COLO668 (cell line): Measurements from ENCODE around the gene CDK16.
"Not testable (repeated sequence)": the region's sequence is repeated elsewhere in the genome, so short reads cannot be mapped to it uniquely, and the experiment has no call there.

Experiments
- DNase-seq: peaks from one replicate; lab custom pipeline; 2025; ENCODE audit not compliant: unreplicated experiment; lab: John Stamatoyannopoulos, UW

The CDK16 gene

GRCh38 chrX:47247206-47247998 lies 28.9 kb downstream of the CDK16 start:
- no peak for DNase-seq

GRCh38 chrX:47247999-47248320 lies 29.5 kb downstream of the CDK16 start:
- DNase-seq: no peak

GRCh38 chrX:47248576-47248975 lies 30.1 kb downstream of the CDK16 start:
- DNase-seq: no peak

GRCh38 chrX:47250017-47250347 lies 31.5 kb downstream of the CDK16 start:
- DNase-seq: no peak

- DNase-seq: not testable (repeated sequence)
Observed at GRCh38 chrX:47257620-47258019, 39.1 kb downstream of the CDK16 start.

GRCh38 chrX:47264483-47265173 lies 46.1 kb downstream of the CDK16 start:
- DNase-seq: no peak

GRCh38 chrX:47266643-47267042 lies 48.2 kb downstream of the CDK16 start:
- no peak for DNase-seq

GRCh38 chrX:47272013-47272408 lies 53.5 kb downstream of the CDK16 start:
- no peak for DNase-seq

GRCh38 chrX:47273011-47273730 lies 54.7 kb downstream of the CDK16 start:
- DNase-seq: no peak

GRCh38 chrX:47278691-47279090 lies 60.2 kb downstream of the CDK16 start:
- DNase-seq: no peak
